Hepatocyte (in vitro differentiated cells): ENCODE measurements around the gene NF2. TPM values are rescaled to one million over a fixed set of nuclear protein-coding genes. Genes with fewer than 3 reads are reported as not detected.
"Not testable (repeated sequence)": the region's sequence is repeated elsewhere in the genome, so short reads cannot be mapped to it uniquely, and the experiment has no call there.

Experiments used
- DNase-seq: peaks from one replicate; pipeline ENCODE4 v3.0.0-alpha.2; 2016; ENCODE audit warnings: low spot score
- H2AFZ ChIP-seq: fragments of 200-600 bp; sonication (generic); 2 replicates; pipeline ENCODE4 v1.6.0; 2016; ENCODE audit warnings: antibody characterized with exemption, mild to moderate bottlenecking
- H3K27ac ChIP-seq: fragments of 200-600 bp; sonication (generic); 2 replicates; pipeline ENCODE4 v1.5.1; 2016; ENCODE audit warnings: mild to moderate bottlenecking
- H3K27me3 ChIP-seq: fragments of 200-600 bp; sonication (generic); 2 replicates; pipeline ENCODE4 v1.6.1; 2016
- H3K36me3 ChIP-seq: fragments of 200-600 bp; sonication (generic); replicated peaks from 2 replicates; pipeline ENCODE4 v1.5.1; 2016; ENCODE audit warnings: low read depth; ENCODE audit not compliant: insufficient read depth
- H3K4me1 ChIP-seq: fragments of 200-600 bp; sonication (generic); 2 replicates; pipeline ENCODE4 v1.5.1; 2016; ENCODE audit warnings: mild to moderate bottlenecking, moderate library complexity; ENCODE audit not compliant: insufficient read depth
- H3K4me2 ChIP-seq: fragments of 200-600 bp; sonication (generic); 2 replicates; pipeline ENCODE4 v1.6.0; 2016
- H3K4me3 ChIP-seq: fragments of 200-600 bp; sonication (generic); 2 replicates; pipeline ENCODE4 v1.5.1; 2016; ENCODE audit warnings: mild to moderate bottlenecking
- H3K79me2 ChIP-seq: fragments of 200-600 bp; sonication (generic); 2 replicates; pipeline ENCODE4 v1.6.0; 2017; ENCODE audit warnings: mild to moderate bottlenecking
- H3K9me2 ChIP-seq: fragments of 200-600 bp; sonication (generic); replicated peaks from 2 replicates; pipeline ENCODE4 v1.6.0; 2017; ENCODE audit warnings: mild to moderate bottlenecking; ENCODE audit not compliant: insufficient read depth
- H3K9me3 ChIP-seq: fragments of 200-600 bp; sonication (generic); 2 replicates; pipeline ENCODE4 v1.5.1; 2016; ENCODE audit warnings: low read depth, mild to moderate bottlenecking
- H4K20me1 ChIP-seq: fragments of 200-600 bp; sonication (generic); 2 replicates; pipeline ENCODE4 v1.6.0; 2016; ENCODE audit warnings: mild to moderate bottlenecking; ENCODE audit not compliant: insufficient read depth, poor library complexity, severe bottlenecking
- EZH2 ChIP-seq: fragments of 200-600 bp; sonication (generic); IDR thresholded peaks from 2 replicates; pipeline ENCODE4 v1.6.1; 2016; ENCODE audit warnings: antibody characterized with exemption, mild to moderate bottlenecking, borderline replicate concordance
- EZH2phosphoT487 ChIP-seq: fragments of 200-600 bp; sonication (generic); IDR thresholded peaks from one replicate; pipeline ENCODE4 v1.6.1; 2018; ENCODE audit warnings: antibody characterized with exemption, mild to moderate bottlenecking, low read depth, moderate library complexity; ENCODE audit not compliant: unreplicated experiment, severe bottlenecking
- WGBS: methylation state at CpG from one replicate; pipeline ENCODE4 v1.1.6; 2016; ENCODE audit warnings: low lambda C conversion rate; ENCODE audit errors: missing lambda C conversion rate; 5-methylcytosine and 5-hydroxymethylcytosine counted together
- polyA plus RNA-seq: library from polyadenylated mRNA; unstranded; fragments of >200 nt; fragmentation: Nextera tagmentation; extraction: Ambion mirVana; gene quantifications from 2 replicates; pipeline ENCODE4 v1.2.1, GENCODE V29; 2016
- total RNA-seq: library from RNA; depleted of rRNA; stranded (reverse); fragments of >200 nt; gene quantifications from 2 replicates; pipeline ENCODE4 v1.2.3, GENCODE V29; 2014
- TF ChIP-seq, protein P1 (sequence below): fragments of 200-600 bp; sonication (generic); IDR thresholded peaks from 2 replicates; pipeline ENCODE4 v1.5.1; 2016; ENCODE audit warnings: antibody characterized with exemption, mild to moderate bottlenecking; ENCODE audit not compliant: poor library complexity

Gene NF2
- total and polyA plus RNA-seq, 2 experiments from 2014 or later: 18.5 to 30.7 TPM

DNA sequence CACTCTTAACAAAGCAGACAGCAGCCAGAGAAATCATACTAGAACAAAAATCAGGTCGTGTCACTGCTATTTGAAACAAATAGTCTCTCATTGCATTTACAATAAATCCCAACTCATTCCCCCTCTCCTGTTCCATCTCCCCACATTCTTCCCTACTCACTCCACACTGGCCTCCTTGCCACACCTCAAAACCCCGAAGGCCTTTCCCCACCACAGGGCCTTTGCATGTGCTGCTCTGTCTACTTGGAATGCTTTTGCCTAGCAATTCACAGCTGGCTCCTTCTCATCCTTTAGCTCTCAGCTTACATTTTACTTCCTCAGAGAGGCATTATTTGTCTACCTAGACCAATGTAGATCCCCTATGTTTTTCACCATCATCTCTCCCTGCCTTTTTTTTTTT is 43.6 kb upstream of the NF2 start:
- Histone ChIP-seq H3K9me2 (no peaks in the 10 kb centered on the region), H3K4me2 (no peak overlapping the region), H3K79me2 (no peaks in the 10 kb centered on the region), H3K9me3 (no peaks in the 10 kb centered on the region), H3K36me3 (no peaks in the 10 kb centered on the region), H3K4me1 (no peaks in the 10 kb centered on the region), H3K4me3 (no peak overlapping the region), H3K27me3 (no peaks in the 10 kb centered on the region), H4K20me1 (no peaks in the 10 kb centered on the region), H2AFZ (no peak overlapping the region), H3K27ac (no peak overlapping the region)
- DNase-seq: no peak
- 97% methylated on average over 2 of the region's 2 CpGs for WGBS
- TF ChIP-seq EZH2phosphoT487 (no peak), EZH2 (no peak)
- TF ChIP-seq, protein P1, sequence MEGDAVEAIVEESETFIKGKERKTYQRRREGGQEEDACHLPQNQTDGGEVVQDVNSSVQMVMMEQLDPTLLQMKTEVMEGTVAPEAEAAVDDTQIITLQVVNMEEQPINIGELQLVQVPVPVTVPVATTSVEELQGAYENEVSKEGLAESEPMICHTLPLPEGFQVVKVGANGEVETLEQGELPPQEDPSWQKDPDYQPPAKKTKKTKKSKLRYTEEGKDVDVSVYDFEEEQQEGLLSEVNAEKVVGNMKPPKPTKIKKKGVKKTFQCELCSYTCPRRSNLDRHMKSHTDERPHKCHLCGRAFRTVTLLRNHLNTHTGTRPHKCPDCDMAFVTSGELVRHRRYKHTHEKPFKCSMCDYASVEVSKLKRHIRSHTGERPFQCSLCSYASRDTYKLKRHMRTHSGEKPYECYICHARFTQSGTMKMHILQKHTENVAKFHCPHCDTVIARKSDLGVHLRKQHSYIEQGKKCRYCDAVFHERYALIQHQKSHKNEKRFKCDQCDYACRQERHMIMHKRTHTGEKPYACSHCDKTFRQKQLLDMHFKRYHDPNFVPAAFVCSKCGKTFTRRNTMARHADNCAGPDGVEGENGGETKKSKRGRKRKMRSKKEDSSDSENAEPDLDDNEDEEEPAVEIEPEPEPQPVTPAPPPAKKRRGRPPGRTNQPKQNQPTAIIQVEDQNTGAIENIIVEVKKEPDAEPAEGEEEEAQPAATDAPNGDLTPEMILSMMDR: no peak

DNA sequence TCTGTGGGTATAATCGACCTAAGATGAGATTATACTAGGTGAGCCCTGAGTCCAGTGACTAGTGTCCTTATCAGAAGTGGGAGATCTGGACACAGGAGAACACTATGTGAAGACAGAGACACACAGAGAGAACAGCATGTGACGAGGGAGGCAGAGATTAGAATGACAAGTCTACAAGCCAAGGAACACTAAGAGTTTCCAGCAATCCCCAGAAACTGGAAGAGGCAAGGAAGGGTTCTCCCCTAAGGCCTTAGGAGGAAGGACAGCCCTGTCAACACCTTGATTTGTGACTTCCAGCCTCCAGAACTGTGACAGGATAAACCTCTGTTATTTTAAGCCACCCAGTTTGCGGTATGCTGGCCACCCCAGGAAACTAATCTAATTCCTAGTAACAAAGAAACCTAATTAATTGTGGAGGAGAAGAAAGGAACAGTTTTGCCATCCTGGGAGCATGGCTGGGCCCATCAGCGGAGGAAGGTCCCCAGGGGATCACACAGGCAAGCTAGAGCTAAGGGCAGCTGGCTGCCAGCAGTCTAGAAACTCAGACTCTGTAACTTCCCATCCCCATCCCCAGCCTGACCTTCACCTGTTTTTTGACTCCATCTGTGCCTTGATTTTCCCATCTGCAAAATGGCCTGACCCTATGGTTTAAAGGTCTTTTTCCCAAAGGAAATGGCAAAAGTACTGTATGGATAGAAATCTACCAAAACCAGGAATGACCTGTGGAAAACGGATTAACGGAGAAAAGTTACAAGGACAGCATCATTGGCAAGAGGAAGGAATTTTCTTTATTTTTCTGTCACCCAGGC is 39.6 kb upstream of the NF2 start:
- no peaks in the 10 kb centered on the region for H3K9me2 ChIP-seq
- H3K4me1 ChIP-seq: no peaks in the 10 kb centered on the region
- H3K79me2 ChIP-seq: no peaks in the 10 kb centered on the region
- H2AFZ ChIP-seq: no peak overlapping the region
- no peaks in the 10 kb centered on the region for H4K20me1 ChIP-seq
- no peaks in the 10 kb centered on the region for H3K9me3 ChIP-seq
- TF ChIP-seq EZH2: no peak
- TF ChIP-seq, protein P1: no peak
- no peak for TF ChIP-seq EZH2phosphoT487
- no peak overlapping the region for H3K4me2 ChIP-seq
- H3K36me3 ChIP-seq: no peaks in the 10 kb centered on the region
- no peak overlapping the region for H3K27ac ChIP-seq
- H3K27me3 ChIP-seq: no peaks in the 10 kb centered on the region
- H3K4me3 ChIP-seq: no peak overlapping the region
- no peak for DNase-seq
- 88% methylated on average over 6 of the region's 6 CpGs for WGBS

DNA sequence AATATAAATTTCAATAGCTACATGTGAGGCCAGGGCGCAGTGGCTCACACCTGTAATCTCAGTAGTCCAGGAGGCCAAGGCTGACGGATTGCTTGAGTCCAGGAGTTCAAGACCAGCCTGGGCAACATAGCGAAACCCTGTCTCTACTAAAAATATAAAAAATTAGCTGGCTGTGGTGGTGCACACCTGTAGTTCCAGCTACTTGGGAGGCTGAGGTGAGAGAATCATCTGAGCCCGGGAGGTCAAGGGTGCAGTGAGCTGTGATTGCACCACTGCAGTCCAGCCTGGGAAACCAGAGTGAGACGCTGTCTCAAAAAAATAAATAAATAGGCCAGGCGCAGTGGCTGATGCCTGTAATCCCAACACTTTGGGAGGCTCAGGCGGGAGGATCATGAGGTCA is 36.9 kb upstream of the NF2 start:
- not testable (repeated sequence) for H3K27me3 ChIP-seq, H4K20me1 ChIP-seq, H3K4me3 ChIP-seq, H3K4me1 ChIP-seq, H3K27ac ChIP-seq, DNase-seq, H3K36me3 ChIP-seq, H3K9me2 ChIP-seq, H3K79me2 ChIP-seq, H2AFZ ChIP-seq, H3K4me2 ChIP-seq, H3K9me3 ChIP-seq
- WGBS: over 99% methylated on average over 7 of the region's 7 CpGs

DNA sequence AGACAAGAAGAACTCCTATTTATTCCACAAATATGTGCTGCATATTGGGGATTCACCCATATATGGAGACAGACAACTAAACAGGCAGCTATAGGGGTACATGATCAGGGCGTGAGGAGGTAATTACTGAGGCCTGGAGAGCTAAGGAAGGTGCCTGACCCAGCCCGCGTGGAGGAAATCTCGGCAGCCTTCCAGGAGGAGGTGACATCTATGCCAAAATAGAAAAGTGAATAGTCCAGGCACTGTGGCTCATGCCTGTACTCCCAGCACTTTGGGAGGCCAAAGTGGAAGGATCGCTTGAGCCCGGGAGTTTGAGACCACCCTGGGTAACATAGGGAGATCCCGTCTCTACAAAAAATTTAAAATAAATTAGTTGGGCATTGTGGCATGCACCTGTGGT is 36.1 kb upstream of the NF2 start:
- Histone ChIP-seq H3K4me1 (no peaks in the 10 kb centered on the region), H3K4me2 (no peak overlapping the region), H3K79me2 (peaks cover under 1% of the 10 kb centered on the region), H2AFZ (no peak overlapping the region), H3K36me3 (no peaks in the 10 kb centered on the region), H3K27me3 (no peaks in the 10 kb centered on the region), H3K27ac (no peak overlapping the region), H3K9me3 (no peaks in the 10 kb centered on the region), H3K9me2 (no peaks in the 10 kb centered on the region), H3K4me3 (no peak overlapping the region), H4K20me1 (no peaks in the 10 kb centered on the region)
- WGBS: 90% methylated on average over 7 of the region's 7 CpGs
- TF ChIP-seq EZH2phosphoT487 (no peak), EZH2 (no peak)
- TF ChIP-seq, protein P1: no peak
- DNase-seq: no peak
